GM23338 (cell line): ENCODE measurements around the gene COL9A2. TPM values are rescaled to one million over a fixed set of nuclear protein-coding genes. Genes with fewer than 3 reads are reported as not detected.
"Not testable (repeated sequence)": the region's sequence is repeated elsewhere in the genome, so short reads cannot be mapped to it uniquely, and the experiment has no call there.

Source experiments
- ATAC-seq: fragments of 200-7000 bp; cut with Tn5 transposase; 3 replicates; pipeline ENCODE4 v1.9.1; 2020
- DNase-seq: peaks from one replicate; pipeline ENCODE4 v3.0.0-alpha.2; 2015; ENCODE audit warnings: low spot score
- H2AFZ ChIP-seq: fragments of 200-600 bp; sonication (generic); 2 replicates; pipeline ENCODE4 v1.8.0; 2016; ENCODE audit warnings: antibody characterized with exemption, mild to moderate bottlenecking, moderate library complexity
- H3F3A ChIP-seq: fragments of 200-600 bp; sonication (generic); replicated peaks from 2 replicates; pipeline ENCODE4 v1.8.0; 2017; ENCODE audit warnings: antibody characterized with exemption, mixed run types, low read depth
- H3K27ac ChIP-seq: fragments of 200-600 bp; sonication (generic); 2 replicates; pipeline ENCODE4 v1.6.1; 2016; ENCODE audit warnings: low read depth
- H3K27me3 ChIP-seq: fragments of 200-600 bp; sonication (generic); 2 replicates; pipeline ENCODE4 v1.8.0; 2016; ENCODE audit warnings: mild to moderate bottlenecking, mixed run types, moderate library complexity; ENCODE audit not compliant: insufficient read depth
- H3K36me3 ChIP-seq: fragments of 200-600 bp; sonication (generic); 2 replicates; pipeline ENCODE4 v1.8.0; 2016; ENCODE audit warnings: mild to moderate bottlenecking; ENCODE audit not compliant: insufficient read depth
- H3K4me1 ChIP-seq: fragments of 200-600 bp; sonication (generic); 2 replicates; pipeline ENCODE4 v1.8.0; 2016; ENCODE audit warnings: mild to moderate bottlenecking, moderate library complexity; ENCODE audit not compliant: insufficient read depth
- H3K4me2 ChIP-seq: fragments of 200-600 bp; sonication (generic); 2 replicates; pipeline ENCODE4 v1.7.1; 2017; ENCODE audit warnings: mixed run types
- H3K4me3 ChIP-seq: fragments of 200-600 bp; sonication (generic); 2 replicates; pipeline ENCODE4 v1.6.1; 2016; ENCODE audit warnings: mixed run types
- H3K79me2 ChIP-seq: fragments of 200-600 bp; sonication (generic); replicated peaks from 2 replicates; pipeline ENCODE4 v1.8.0; 2017; ENCODE audit warnings: mild to moderate bottlenecking; ENCODE audit not compliant: insufficient read depth
- H3K9me2 ChIP-seq: fragments of 200-600 bp; sonication (generic); 2 replicates; pipeline ENCODE4 v1.8.0; 2017; ENCODE audit not compliant: insufficient read depth
- H4K20me1 ChIP-seq: fragments of 200-600 bp; sonication (generic); replicated peaks from 2 replicates; pipeline ENCODE4 v1.8.0; 2017; ENCODE audit warnings: mild to moderate bottlenecking; ENCODE audit not compliant: insufficient read depth
- H3K27ac Mint-ChIP-seq: 2 replicates; pipeline ENCODE4 v1.8.0; 2020; ENCODE audit warnings: inconsistent platforms, mild to moderate bottlenecking, moderate library complexity, mixed read lengths
- H3K27me3 Mint-ChIP-seq: 3 replicates; pipeline ENCODE4 v1.8.0; 2022; ENCODE audit warnings: low read depth, mild to moderate bottlenecking, moderate library complexity, mixed read lengths, inconsistent platforms; ENCODE audit not compliant: insufficient read depth, poor library complexity
- H3K36me3 Mint-ChIP-seq: 3 replicates; pipeline ENCODE4 v1.8.0; 2021; ENCODE audit warnings: low read depth, mild to moderate bottlenecking, inconsistent platforms, moderate library complexity, mixed read lengths
- H3K4me1 Mint-ChIP-seq: 3 replicates; pipeline ENCODE4 v1.8.0; 2020; ENCODE audit warnings: mild to moderate bottlenecking, inconsistent platforms, mixed read lengths
- H3K4me3 Mint-ChIP-seq: 3 replicates; pipeline ENCODE4 v1.8.0; 2021; ENCODE audit warnings: moderate library complexity, mild to moderate bottlenecking, inconsistent platforms, mixed read lengths
- H3K9me3 Mint-ChIP-seq: 3 replicates; pipeline ENCODE4 v1.8.0; 2020; ENCODE audit warnings: moderate library complexity, mild to moderate bottlenecking, inconsistent platforms, mixed read lengths
- EZH2 ChIP-seq: fragments of 200-600 bp; sonication (generic); IDR thresholded peaks from one replicate; pipeline ENCODE4 v1.8.0; 2017; ENCODE audit warnings: antibody characterized with exemption, mild to moderate bottlenecking, low read depth; ENCODE audit not compliant: unreplicated experiment
- EZH2phosphoT487 ChIP-seq: fragments of 200-600 bp; sonication (generic); IDR thresholded peaks from one replicate; pipeline ENCODE4 v1.8.1; 2018; ENCODE audit warnings: antibody characterized with exemption; ENCODE audit not compliant: unreplicated experiment
- ZNF331 ChIP-seq: fragments of 250-450 bp; sonication (Bioruptor Pico); IDR thresholded peaks from 2 replicates; pipeline ENCODE4 v1.5.0; 2020; ENCODE audit warnings: low read depth, mild to moderate bottlenecking, moderate library complexity
- polyA plus RNA-seq: library from polyadenylated mRNA; unstranded; fragments of >200 nt; fragmentation: Nextera tagmentation; extraction: Ambion mirVana; gene quantifications from 2 replicates; pipeline ENCODE4 v1.2.1, GENCODE V29; 2016
- total RNA-seq: library from RNA; depleted of rRNA; stranded (reverse); fragments of >200 nt; shearing (Covaris generic); gene quantifications from 2 replicates; pipeline ENCODE4 v1.2.3, GENCODE V29; 2014
- TF ChIP-seq, protein P1 (sequence below), 2 experiments: fragments of 200-600 bp in 1 of 2; sonication (generic) in 1 of 2; conservative IDR thresholded peaks; 2 replicates each; pipeline versions ENCODE4 v1.5.1 to v1.6.1; 2016 to 2017; ENCODE audit warnings: antibody characterized with exemption in 2 of 2, low read depth in 2 of 2, mild to moderate bottlenecking in 2 of 2, moderate library complexity in 1 of 2

Gene COL9A2
- total and polyA plus RNA-seq, 2 experiments from 2014 or later, result 2.6 to 2.8 TPM

DNA sequence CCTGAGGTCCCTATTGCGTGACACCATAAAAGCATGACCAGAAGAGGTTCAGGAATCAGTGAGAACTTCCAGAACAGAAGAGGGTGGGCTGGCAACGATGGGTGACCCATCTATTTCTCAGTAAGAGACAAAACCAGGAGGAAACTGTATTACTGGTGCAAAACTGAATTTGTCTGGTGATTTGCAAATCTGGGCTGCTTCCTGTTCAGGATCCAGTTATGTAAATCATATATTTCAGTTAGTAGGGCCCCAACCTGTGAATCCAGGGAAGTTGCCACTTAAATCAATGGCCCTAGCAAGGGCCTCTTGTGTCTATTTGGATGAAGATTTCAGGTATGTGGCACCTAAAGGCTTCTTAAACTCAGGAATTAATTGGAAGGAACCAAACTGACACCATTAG lies 33.3 kb upstream of the COL9A2 start (continued):
- TF ChIP-seq, protein P1, sequence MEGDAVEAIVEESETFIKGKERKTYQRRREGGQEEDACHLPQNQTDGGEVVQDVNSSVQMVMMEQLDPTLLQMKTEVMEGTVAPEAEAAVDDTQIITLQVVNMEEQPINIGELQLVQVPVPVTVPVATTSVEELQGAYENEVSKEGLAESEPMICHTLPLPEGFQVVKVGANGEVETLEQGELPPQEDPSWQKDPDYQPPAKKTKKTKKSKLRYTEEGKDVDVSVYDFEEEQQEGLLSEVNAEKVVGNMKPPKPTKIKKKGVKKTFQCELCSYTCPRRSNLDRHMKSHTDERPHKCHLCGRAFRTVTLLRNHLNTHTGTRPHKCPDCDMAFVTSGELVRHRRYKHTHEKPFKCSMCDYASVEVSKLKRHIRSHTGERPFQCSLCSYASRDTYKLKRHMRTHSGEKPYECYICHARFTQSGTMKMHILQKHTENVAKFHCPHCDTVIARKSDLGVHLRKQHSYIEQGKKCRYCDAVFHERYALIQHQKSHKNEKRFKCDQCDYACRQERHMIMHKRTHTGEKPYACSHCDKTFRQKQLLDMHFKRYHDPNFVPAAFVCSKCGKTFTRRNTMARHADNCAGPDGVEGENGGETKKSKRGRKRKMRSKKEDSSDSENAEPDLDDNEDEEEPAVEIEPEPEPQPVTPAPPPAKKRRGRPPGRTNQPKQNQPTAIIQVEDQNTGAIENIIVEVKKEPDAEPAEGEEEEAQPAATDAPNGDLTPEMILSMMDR (conservative IDR thresholded peaks at IDR 0.05; ENCODE audit: low read depth in 2 of 2), result no peak
- TF ChIP-seq EZH2 (no peak), ZNF331 (CRISPR knock-in tag) (no peak)

DNA sequence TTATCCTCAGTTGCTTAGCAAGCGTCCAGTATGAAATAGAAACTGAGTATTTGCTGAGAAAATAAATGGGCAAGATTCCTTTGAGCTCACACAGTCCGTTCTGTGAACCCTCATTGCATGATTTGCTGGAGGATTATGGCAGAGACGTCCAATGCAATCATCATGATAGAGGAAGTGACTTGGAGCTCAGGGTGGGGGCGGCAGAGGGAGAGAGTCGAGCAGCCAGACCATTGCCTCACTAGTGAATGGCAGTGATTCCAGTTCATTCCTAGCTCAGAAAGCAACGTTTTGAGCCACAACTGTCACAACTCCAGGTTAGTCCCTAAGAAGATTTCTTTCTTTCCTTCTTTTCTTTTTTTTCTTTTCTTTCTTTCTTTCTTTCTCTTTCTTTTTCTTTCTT lies 27.5 kb upstream of the COL9A2 start:
- Histone ChIP-seq H3K9me2 (no peaks in the 10 kb centered on the region), H3K36me3 (no peaks in the 10 kb centered on the region), H3K4me3 (no peak overlapping the region), H3K4me1 (no peaks in the 10 kb centered on the region), H3F3A (no peaks in the 10 kb centered on the region), H3K4me2 (no peak overlapping the region), H4K20me1 (no peaks in the 10 kb centered on the region), H2AFZ (peak overlapping the region; percentile 28; the same call in 1 of the 2 replicates), H3K79me2 (no peaks in the 10 kb centered on the region), H3K27me3 (no peaks in the 10 kb centered on the region), H3K27ac (no peak overlapping the region)
- no peaks in the 10 kb centered on the region for H3K4me1 Mint-ChIP-seq
- ATAC-seq, result peak; percentile 28; the same call in 1 of the 3 replicates
- H3K36me3 Mint-ChIP-seq, result no peaks in the 10 kb centered on the region
- no peak overlapping the region for H3K27ac Mint-ChIP-seq
- peaks cover 4% of the 10 kb centered on the region for H3K27me3 Mint-ChIP-seq
- no peaks in the 10 kb centered on the region for H3K9me3 Mint-ChIP-seq
- no peak for TF ChIP-seq EZH2phosphoT487
- TF ChIP-seq, protein P1 (conservative IDR thresholded peaks at IDR 0.05; ENCODE audit: low read depth in 2 of 2), result 0 out of 4 replicates have a peak, but pooled peaks of 1 of the 2 experiments have one; percentile 7
- no peak overlapping the region for H3K4me3 Mint-ChIP-seq
- peak; percentile 18 for DNase-seq

- DNase-seq, H3K4me1 ChIP-seq, H3K36me3 ChIP-seq, H4K20me1 ChIP-seq, H3K4me2 ChIP-seq, H3K9me3 Mint-ChIP-seq, H3K27me3 Mint-ChIP-seq, H3K27me3 ChIP-seq, H3K36me3 Mint-ChIP-seq, H3K27ac ChIP-seq, H3K27ac Mint-ChIP-seq, H3K79me2 ChIP-seq, H3K4me3 ChIP-seq, H3K4me3 Mint-ChIP-seq, H3F3A ChIP-seq, ATAC-seq, H3K9me2 ChIP-seq, H3K4me1 Mint-ChIP-seq: not testable (repeated sequence)
- H2AFZ ChIP-seq, result 0 out of 2 replicates have a peak overlapping the region, but pooled peaks have one; percentile 38
Observed at GRCh38 chr1:40342381-40342717, 25.3 kb upstream of the COL9A2 start.
